GM12878 (cell line): Measurements from ENCODE around the gene HTR7. TPM values are rescaled to one million over a fixed set of nuclear protein-coding genes. Genes with fewer than 3 reads are reported as not detected.
A peak's percentile ranks its signal among the peaks of the same experiment; 100 is the strongest.

Experiments used
- ASH2L ChIP-seq: fragments of 300-600, 200-600 bp; sonication (generic); IDR thresholded peaks from 2 replicates; pipeline ENCODE4 v1.6.1; 2017; ENCODE audit warnings: low read depth, mild to moderate bottlenecking, borderline replicate concordance
- ATF7 ChIP-seq: fragments of 450-650 bp; IDR thresholded peaks from 2 replicates; pipeline ENCODE4 v1.6.1; 2016; ENCODE audit warnings: low read depth, mild to moderate bottlenecking
- CREB1 ChIP-seq: IDR thresholded peaks from 2 replicates; pipeline ENCODE4 v1.6.1; 2012; ENCODE audit warnings: low read depth, mild to moderate bottlenecking, inconsistent platforms
- EP300 ChIP-seq, 2 experiments: fragments of 150-350 bp in 1 of 2; IDR thresholded peaks; 2 replicates each; pipeline ENCODE4 v1.6.1; 2011 to 2012; ENCODE audit warnings: low read depth in 2 of 2, low read length in 2 of 2, borderline replicate concordance in 1 of 2, improper control_type of control experiment in 1 of 2, inconsistent platforms in 1 of 2; ENCODE audit not compliant: control insufficient read depth in 1 of 2
- GABPA ChIP-seq: IDR thresholded peaks from 2 replicates; pipeline ENCODE4 v1.6.1; 2014; ENCODE audit warnings: antibody characterized with exemption, low read depth, mild to moderate bottlenecking, inconsistent platforms
- HCFC1 ChIP-seq: fragments of 150-350 bp; IDR thresholded peaks from 2 replicates; pipeline ENCODE4 v1.6.1; 2014; ENCODE audit warnings: low read length
- KAT2A ChIP-seq: conservative IDR thresholded peaks from 2 replicates; pipeline ENCODE4 v1.6.1; 2011; ENCODE audit warnings: low read depth, low read length; ENCODE audit not compliant: control insufficient read depth
- MTA2 ChIP-seq: fragments of 450-650 bp; IDR thresholded peaks from 2 replicates; pipeline ENCODE4 v1.6.1; 2016; ENCODE audit warnings: low read depth, mild to moderate bottlenecking, moderate library complexity
- NFXL1 ChIP-seq: fragments of 450-650 bp; IDR thresholded peaks from 2 replicates; pipeline ENCODE4 v1.6.1; 2017; ENCODE audit warnings: antibody characterized with exemption, mild to moderate bottlenecking, borderline replicate concordance
- NFYA ChIP-seq: IDR thresholded peaks from 2 replicates; pipeline ENCODE4 v1.6.1; 2011; ENCODE audit warnings: low read depth, mild to moderate bottlenecking, low read length, improper control_type of control experiment, borderline replicate concordance
- RBBP5 ChIP-seq: fragments of 200-600 bp; sonication (generic); conservative IDR thresholded peaks from 2 replicates; pipeline ENCODE4 v1.6.1; 2016
- SRF ChIP-seq, 2 experiments: IDR thresholded peaks; 2 replicates each; pipeline ENCODE4 v1.6.1; 2011; ENCODE audit warnings: low read depth in 2 of 2, low read length in 2 of 2, mild to moderate bottlenecking in 1 of 2, moderate library complexity in 1 of 2
- WRNIP1 ChIP-seq: IDR thresholded peaks from 2 replicates; pipeline ENCODE4 v1.6.1; 2011; ENCODE audit warnings: low read depth, low read length, improper control_type of control experiment, borderline replicate concordance
- YY1 ChIP-seq: IDR thresholded peaks from 2 replicates; pipeline ENCODE4 v1.6.1; 2011; ENCODE audit warnings: low read depth, mild to moderate bottlenecking, low read length
- ZBED1 ChIP-seq: IDR thresholded peaks from 2 replicates; pipeline ENCODE4 v1.6.1; 2016; ENCODE audit warnings: borderline replicate concordance
- polyA plus RNA-seq, 11 experiments: library from polyadenylated mRNA; depleted of rRNA in 4 of 11; unstranded in 6 of 11; stranded (reverse) in 5 of 11; fragments of >200 nt; fragmentation: Nextera tagmentation in 4 of 11; fragmentation: Illumina TruSeq in 1 of 11; extraction: Ambion mirVana in 4 of 11; extraction: Trizol in 1 of 11; gene quantifications; 1 replicate in 1 of 11; 2 replicates in 10 of 11; pipeline versions ENCODE4 v1.2.1 to v1.2.3, GENCODE V29; 2011 to 2016; ENCODE audit warnings: inconsistent platforms in 2 of 11, missing spikeins in 2 of 11, low read depth in 1 of 11
- total RNA-seq, 4 experiments: library from RNA; depleted of rRNA in 3 of 4; stranded (reverse); fragments of >200 nt in 3 of 4; fragmentation: Illumina TruSeq in 1 of 4; extraction: Trizol in 1 of 4; gene quantifications; 2 replicates each; pipeline versions ENCODE4 v1.2.1 to v1.2.3, GENCODE V29; 2013 to 2021
- TF ChIP-seq, protein P1 (sequence below): fragments of 450-650 bp; formaldehyde crosslinking; IDR thresholded peaks from 2 replicates; pipeline ENCODE4 v1.4.0; 2020; ENCODE audit warnings: mild to moderate bottlenecking, moderate library complexity
- TF ChIP-seq, protein P2 (sequence below): fragments of 450-650 bp; formaldehyde crosslinking; IDR thresholded peaks from 2 replicates; pipeline ENCODE4 v1.4.0; 2022; ENCODE audit warnings: mild to moderate bottlenecking, moderate library complexity
- TF ChIP-seq, protein P3 (sequence below): fragments of 450-650 bp; IDR thresholded peaks from 2 replicates; pipeline ENCODE4 v1.6.1; 2016; ENCODE audit warnings: mild to moderate bottlenecking, moderate library complexity, borderline replicate concordance
- TF ChIP-seq, protein P4 (sequence below): IDR thresholded peaks from 2 replicates; pipeline ENCODE4 v1.6.1; 2012; ENCODE audit warnings: low read length, inconsistent platforms

Gene HTR7
- total and polyA plus RNA-seq, 10 of the 15 experiments (the other 5 are each of a cell fraction or from before 2014, with no cell fraction given) = 0.01 to 1.3 (median 0.06) TPM; not detected in 4

DNA sequence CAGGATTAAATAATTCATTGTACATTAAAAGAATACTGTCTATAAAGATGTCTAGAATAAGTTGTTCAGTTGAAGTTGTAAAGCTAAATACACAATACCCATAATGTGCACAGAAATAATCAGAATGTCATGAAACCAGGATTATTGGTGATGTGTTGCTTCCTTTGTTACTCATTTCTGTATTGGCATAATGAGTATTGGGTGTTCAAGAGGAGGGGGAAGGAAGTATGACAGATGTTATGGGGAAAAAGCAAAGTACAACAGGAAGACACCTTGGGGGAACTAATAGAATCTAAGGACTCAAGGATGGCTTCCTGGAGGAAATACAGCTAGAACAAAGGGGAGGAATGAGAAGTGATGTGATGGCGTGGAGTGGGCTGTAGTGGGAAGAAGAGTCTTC, 48.1 kb upstream of the HTR7 start (continued):
- TF ChIP-seq, protein P1, sequence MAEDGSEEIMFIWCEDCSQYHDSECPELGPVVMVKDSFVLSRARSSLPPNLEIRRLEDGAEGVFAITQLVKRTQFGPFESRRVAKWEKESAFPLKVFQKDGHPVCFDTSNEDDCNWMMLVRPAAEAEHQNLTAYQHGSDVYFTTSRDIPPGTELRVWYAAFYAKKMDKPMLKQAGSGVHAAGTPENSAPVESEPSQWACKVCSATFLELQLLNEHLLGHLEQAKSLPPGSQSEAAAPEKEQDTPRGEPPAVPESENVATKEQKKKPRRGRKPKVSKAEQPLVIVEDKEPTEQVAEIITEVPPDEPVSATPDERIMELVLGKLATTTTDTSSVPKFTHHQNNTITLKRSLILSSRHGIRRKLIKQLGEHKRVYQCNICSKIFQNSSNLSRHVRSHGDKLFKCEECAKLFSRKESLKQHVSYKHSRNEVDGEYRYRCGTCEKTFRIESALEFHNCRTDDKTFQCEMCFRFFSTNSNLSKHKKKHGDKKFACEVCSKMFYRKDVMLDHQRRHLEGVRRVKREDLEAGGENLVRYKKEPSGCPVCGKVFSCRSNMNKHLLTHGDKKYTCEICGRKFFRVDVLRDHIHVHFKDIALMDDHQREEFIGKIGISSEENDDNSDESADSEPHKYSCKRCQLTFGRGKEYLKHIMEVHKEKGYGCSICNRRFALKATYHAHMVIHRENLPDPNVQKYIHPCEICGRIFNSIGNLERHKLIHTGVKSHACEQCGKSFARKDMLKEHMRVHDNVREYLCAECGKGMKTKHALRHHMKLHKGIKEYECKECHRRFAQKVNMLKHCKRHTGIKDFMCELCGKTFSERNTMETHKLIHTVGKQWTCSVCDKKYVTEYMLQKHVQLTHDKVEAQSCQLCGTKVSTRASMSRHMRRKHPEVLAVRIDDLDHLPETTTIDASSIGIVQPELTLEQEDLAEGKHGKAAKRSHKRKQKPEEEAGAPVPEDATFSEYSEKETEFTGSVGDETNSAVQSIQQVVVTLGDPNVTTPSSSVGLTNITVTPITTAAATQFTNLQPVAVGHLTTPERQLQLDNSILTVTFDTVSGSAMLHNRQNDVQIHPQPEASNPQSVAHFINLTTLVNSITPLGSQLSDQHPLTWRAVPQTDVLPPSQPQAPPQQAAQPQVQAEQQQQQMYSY (CRISPR knock-in tag) = no peak
- TF ChIP-seq ZBED1 = peak; percentile 37; the same call in 1 of the 2 replicates
- no peak for TF ChIP-seq SRF (IDR thresholded peaks at IDR 0.05; ENCODE audit: low read depth in 2 of 2, low read length in 2 of 2)
- TF ChIP-seq, protein P2, sequence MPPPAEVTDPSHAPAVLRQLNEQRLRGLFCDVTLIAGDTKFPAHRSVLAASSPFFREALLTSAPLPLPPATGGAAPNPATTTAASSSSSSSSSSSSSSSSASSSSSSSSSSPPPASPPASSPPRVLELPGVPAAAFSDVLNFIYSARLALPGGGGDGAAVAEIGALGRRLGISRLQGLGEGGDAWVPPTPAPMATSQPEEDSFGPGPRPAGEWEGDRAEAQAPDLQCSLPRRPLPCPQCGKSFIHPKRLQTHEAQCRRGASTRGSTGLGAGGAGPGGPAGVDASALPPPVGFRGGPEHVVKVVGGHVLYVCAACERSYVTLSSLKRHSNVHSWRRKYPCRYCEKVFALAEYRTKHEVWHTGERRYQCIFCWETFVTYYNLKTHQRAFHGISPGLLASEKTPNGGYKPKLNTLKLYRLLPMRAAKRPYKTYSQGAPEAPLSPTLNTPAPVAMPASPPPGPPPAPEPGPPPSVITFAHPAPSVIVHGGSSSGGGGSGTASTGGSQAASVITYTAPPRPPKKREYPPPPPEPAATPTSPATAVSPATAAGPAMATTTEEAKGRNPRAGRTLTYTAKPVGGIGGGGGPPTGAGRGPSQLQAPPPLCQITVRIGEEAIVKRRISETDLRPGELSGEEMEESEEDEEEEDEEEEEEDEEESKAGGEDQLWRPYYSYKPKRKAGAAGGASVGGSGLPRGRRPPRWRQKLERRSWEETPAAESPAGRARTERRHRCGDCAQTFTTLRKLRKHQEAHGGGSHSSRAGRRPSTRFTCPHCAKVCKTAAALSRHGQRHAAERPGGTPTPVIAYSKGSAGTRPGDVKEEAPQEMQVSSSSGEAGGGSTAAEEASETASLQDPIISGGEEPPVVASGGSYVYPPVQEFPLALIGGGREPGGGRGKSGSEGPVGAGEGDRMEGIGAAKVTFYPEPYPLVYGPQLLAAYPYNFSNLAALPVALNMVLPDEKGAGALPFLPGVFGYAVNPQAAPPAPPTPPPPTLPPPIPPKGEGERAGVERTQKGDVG = no peak
- peak; percentile 41; the same call in 1 of the 2 replicates for TF ChIP-seq CREB1
- no peak for TF ChIP-seq YY1
- no peak for TF ChIP-seq GABPA
- TF ChIP-seq, protein P3, sequence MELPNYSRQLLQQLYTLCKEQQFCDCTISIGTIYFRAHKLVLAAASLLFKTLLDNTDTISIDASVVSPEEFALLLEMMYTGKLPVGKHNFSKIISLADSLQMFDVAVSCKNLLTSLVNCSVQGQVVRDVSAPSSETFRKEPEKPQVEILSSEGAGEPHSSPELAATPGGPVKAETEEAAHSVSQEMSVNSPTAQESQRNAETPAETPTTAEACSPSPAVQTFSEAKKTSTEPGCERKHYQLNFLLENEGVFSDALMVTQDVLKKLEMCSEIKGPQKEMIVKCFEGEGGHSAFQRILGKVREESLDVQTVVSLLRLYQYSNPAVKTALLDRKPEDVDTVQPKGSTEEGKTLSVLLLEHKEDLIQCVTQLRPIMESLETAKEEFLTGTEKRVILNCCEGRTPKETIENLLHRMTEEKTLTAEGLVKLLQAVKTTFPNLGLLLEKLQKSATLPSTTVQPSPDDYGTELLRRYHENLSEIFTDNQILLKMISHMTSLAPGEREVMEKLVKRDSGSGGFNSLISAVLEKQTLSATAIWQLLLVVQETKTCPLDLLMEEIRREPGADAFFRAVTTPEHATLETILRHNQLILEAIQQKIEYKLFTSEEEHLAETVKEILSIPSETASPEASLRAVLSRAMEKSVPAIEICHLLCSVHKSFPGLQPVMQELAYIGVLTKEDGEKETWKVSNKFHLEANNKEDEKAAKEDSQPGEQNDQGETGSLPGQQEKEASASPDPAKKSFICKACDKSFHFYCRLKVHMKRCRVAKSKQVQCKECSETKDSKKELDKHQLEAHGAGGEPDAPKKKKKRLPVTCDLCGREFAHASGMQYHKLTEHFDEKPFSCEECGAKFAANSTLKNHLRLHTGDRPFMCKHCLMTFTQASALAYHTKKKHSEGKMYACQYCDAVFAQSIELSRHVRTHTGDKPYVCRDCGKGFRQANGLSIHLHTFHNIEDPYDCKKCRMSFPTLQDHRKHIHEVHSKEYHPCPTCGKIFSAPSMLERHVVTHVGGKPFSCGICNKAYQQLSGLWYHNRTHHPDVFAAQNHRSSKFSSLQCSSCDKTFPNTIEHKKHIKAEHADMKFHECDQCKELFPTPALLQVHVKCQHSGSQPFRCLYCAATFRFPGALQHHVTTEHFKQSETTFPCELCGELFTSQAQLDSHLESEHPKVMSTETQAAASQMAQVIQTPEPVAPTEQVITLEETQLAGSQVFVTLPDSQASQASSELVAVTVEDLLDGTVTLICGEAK = no peak
- TF ChIP-seq NFYA = no peak
- TF ChIP-seq HCFC1 = no peak
- TF ChIP-seq MTA2 = peak; percentile 33; the same call in 1 of the 2 replicates
- no peak for TF ChIP-seq ATF7
- TF ChIP-seq, protein P4, sequence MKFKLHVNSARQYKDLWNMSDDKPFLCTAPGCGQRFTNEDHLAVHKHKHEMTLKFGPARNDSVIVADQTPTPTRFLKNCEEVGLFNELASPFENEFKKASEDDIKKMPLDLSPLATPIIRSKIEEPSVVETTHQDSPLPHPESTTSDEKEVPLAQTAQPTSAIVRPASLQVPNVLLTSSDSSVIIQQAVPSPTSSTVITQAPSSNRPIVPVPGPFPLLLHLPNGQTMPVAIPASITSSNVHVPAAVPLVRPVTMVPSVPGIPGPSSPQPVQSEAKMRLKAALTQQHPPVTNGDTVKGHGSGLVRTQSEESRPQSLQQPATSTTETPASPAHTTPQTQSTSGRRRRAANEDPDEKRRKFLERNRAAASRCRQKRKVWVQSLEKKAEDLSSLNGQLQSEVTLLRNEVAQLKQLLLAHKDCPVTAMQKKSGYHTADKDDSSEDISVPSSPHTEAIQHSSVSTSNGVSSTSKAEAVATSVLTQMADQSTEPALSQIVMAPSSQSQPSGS = peak; percentile 41; the same call in 1 of the 2 replicates
- no peak for TF ChIP-seq EP300 (IDR thresholded peaks at IDR 0.05; ENCODE audit: borderline replicate concordance in 1 of 2, control insufficient read depth in 1 of 2, low read depth in 2 of 2, low read length in 2 of 2)
- no peak for TF ChIP-seq RBBP5
- no peak for TF ChIP-seq KAT2A
- TF ChIP-seq WRNIP1 = no peak
- no peak for TF ChIP-seq NFXL1
- TF ChIP-seq ASH2L = no peak
